GM20431 (cell line): Measurements from ENCODE around the gene PTPRH.
"Not testable (repeated sequence)": the region's sequence is repeated elsewhere in the genome, so short reads cannot be mapped to it uniquely, and the experiment has no call there.

Experiments used
- in situ Hi-C: fragments of 300-500 bp; cut with MseI, MboI; formaldehyde crosslinking; loops from one replicate; pipeline ENCODE4 v1.15.0; 2020; ENCODE audit warnings: low sequenced_read_pairs; ENCODE audit not compliant: unreplicated experiment

Gene PTPRH

GRCh38 chr19:55226273-55226672 lies 17.0 kb upstream of the PTPRH start:
- in situ Hi-C loops, result no loop called here

- in situ Hi-C loops, result no loop called here
Observed at GRCh38 chr19:55225415-55225958, 16.2 kb upstream of the PTPRH start.

GRCh38 chr19:55224679-55225414 lies 15.5 kb upstream of the PTPRH start:
- in situ Hi-C loops, result not testable (repeated sequence)

- in situ Hi-C loops, result no loop called here
Observed at GRCh38 chr19:55224038-55224665, 14.9 kb upstream of the PTPRH start.

GRCh38 chr19:55223291-55224037 lies 14.2 kb upstream of the PTPRH start:
- in situ Hi-C loops, result no loop called here

GRCh38 chr19:55220525-55220924 lies 11.2 kb upstream of the PTPRH start:
- in situ Hi-C loops, result no loop called here

GRCh38 chr19:55216461-55217198 lies 7.3 kb upstream of the PTPRH start:
- in situ Hi-C loops, result no loop called here

- in situ Hi-C loops, result no loop called here
Observed at GRCh38 chr19:55213547-55213946, 4.2 kb upstream of the PTPRH start.

- in situ Hi-C loops, result no loop called here
Observed at GRCh38 chr19:55212447-55212846, 3.1 kb upstream of the PTPRH start.

- in situ Hi-C loops, result no loop called here
Observed at GRCh38 chr19:55209693-55210472, 582 bp upstream of the PTPRH start.

- in situ Hi-C loops, result no loop called here
Observed at GRCh38 chr19:55206664-55207500, 2.4 kb downstream of the PTPRH start.

- in situ Hi-C loops, result not testable (repeated sequence)
Observed at GRCh38 chr19:55202199-55202598, 7.1 kb downstream of the PTPRH start.

- in situ Hi-C loops, result no loop called here
Observed at GRCh38 chr19:55199620-55200204, 9.6 kb downstream of the PTPRH start.

GRCh38 chr19:55198651-55199050 lies 10.7 kb downstream of the PTPRH start:
- in situ Hi-C loops, result no loop called here

GRCh38 chr19:55197528-55197927 lies 11.8 kb downstream of the PTPRH start:
- in situ Hi-C loops, result no loop called here

- in situ Hi-C loops, result no loop called here
Observed at GRCh38 chr19:55196803-55197202, 12.5 kb downstream of the PTPRH start.

- in situ Hi-C loops, result no loop called here
Observed at GRCh38 chr19:55193481-55193880, 15.8 kb downstream of the PTPRH start.

GRCh38 chr19:55189403-55189835 lies 19.9 kb downstream of the PTPRH start:
- in situ Hi-C loops, result no loop called here
